Retina (tissue), 1 donor: ENCODE measurements around the gene FETUB.
"Not testable (repeated sequence)": the region's sequence is repeated elsewhere in the genome, so short reads cannot be mapped to it uniquely, and the experiment has no call there.

ENCODE experiments used
- DNase-seq: peaks from one replicate; pipeline ENCODE4 v3.0.0-alpha.2; 2016

The FETUB gene

DNA sequence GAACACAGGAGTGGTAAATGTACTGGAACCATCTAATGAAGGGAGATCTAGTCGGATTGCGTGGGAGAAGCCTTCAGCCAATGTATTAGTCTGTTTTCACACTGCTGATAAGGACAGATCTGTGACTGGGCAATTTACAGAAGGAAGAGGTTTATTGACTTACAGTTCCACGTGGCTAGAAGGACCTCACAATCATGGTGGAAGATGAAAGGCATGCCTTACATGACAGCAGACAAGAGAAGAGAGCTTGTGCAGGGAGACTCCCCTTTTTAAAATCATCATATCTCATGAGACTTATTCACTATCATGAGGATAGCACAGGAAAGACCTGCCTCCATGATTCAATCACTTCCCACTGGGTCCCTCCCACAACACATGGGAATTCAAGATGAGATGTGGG, 42.6 kb downstream of the FETUB start:
- no peak for DNase-seq

GRCh38 chr3:186683979-186684378, 43.8 kb downstream of the FETUB start:
- no peak for DNase-seq

- DNase-seq, result not testable (repeated sequence)
These were observed 46.3 kb downstream of the FETUB start for GRCh38 chr3:186686475-186686874.

- no peak for DNase-seq
These were observed 47.0 kb downstream of the FETUB start for GRCh38 chr3:186687120-186687651.

- not testable (repeated sequence) for DNase-seq
These were observed 50.1 kb downstream of the FETUB start for GRCh38 chr3:186690304-186690703.

GRCh38 chr3:186691676-186692075, 51.5 kb downstream of the FETUB start:
- DNase-seq, result no peak

- no peak for DNase-seq
These were observed 53.6 kb downstream of the FETUB start for GRCh38 chr3:186693843-186694242.

DNA sequence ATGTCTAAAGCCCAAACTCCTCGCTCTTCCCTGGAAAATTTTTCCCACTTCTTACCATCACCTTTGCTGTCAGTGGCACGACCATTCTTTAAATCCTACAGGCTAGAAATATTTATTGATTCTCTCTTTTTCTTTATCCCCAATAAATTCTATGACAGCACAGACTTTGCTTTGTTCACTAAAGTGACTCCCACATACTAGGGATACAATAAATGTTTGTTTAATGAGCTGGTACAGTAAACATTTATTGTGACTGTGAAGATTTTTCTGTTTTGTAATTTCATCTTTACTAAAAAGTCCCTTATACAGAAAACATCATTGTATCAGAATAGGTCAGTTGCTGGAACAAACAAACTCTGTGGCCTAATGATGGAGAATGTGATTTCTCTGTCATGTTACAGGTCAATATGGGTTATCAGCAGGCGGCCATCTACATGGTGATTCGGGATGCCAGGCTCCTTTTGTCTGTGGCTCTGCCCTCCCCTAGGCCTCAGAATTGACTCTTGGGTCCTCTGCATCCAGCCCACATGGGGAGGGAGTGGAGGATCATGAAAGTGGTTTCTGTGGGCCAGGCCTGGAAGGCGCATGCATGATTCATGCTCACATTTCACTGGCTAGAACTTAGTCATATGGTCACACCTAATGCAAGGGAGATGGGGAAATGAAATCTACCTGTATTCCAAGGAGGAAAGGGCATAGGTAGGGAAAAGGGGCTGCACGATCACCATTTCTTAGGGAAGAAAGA, 54.3 kb downstream of the FETUB start:
- no peak for DNase-seq

GRCh38 chr3:186696522-186696921, 56.3 kb downstream of the FETUB start:
- DNase-seq, result no peak

- DNase-seq, result no peak
These were observed 57.3 kb downstream of the FETUB start for GRCh38 chr3:186697510-186697909.

DNA sequence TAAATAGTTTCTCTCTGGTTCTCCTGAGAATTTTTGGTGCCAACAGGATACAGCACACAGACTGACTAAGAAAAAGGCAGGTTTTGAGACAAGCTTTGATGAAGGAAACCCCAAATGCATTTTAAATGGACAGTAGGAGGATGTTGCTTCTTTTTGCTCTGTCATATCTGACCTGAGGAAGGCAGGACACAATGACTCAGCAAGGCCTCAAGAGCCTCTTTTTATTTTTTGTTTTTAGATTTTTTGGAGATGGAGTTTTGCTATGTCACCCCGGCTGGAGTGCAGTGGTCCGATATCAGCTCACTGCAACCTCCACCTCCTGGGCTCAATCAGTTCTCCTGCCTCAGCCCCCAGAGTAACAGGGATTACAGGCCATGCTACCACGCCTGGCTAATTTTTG, 60.1 kb downstream of the FETUB start:
- no peak for DNase-seq

GRCh38 chr3:186702451-186702850, 62.3 kb downstream of the FETUB start:
- DNase-seq, result not testable (repeated sequence)
